Spleen (tissue), 11 donors: ENCODE data around the gene NYNRIN. TPM values are rescaled to one million over a fixed set of nuclear protein-coding genes. Genes with fewer than 3 reads are reported as not detected.

Experiments used
- DNase-seq: peaks from one replicate; pipeline ENCODE4 v3.0.0-alpha.2; 2020
- H3K27ac ChIP-seq, 8 donors: fragments of 200-600 bp; sonication (generic) in 7 of 8; 1 replicate in 4 of 8; 2 replicates in 4 of 8; pipeline versions ENCODE4 v1.5.0 to v1.8.0; 2016 to 2021; ENCODE audit warnings: inconsistent platforms in 4 of 8, mild to moderate bottlenecking in 4 of 8, moderate library complexity in 1 of 8
- H3K27me3 ChIP-seq, 7 donors: fragments of 200-600 bp; sonication (generic) in 6 of 7; replicated peaks in 1 of 7; 1 replicate in 4 of 7; 2 replicates in 3 of 7; pipeline versions ENCODE4 v1.5.0 to v1.8.0; 2016 to 2021; ENCODE audit warnings: inconsistent platforms in 3 of 7, mild to moderate bottlenecking in 1 of 7
- H3K36me3 ChIP-seq, 6 donors: fragments of 200-600 bp; sonication (generic) in 5 of 6; 1 replicate in 4 of 6; 2 replicates in 2 of 6; pipeline versions ENCODE4 v1.5.0 to v1.8.0; 2016 to 2021; ENCODE audit warnings: inconsistent platforms in 2 of 6
- H3K4me1 ChIP-seq, 6 donors: fragments of 200-600 bp; sonication (generic) in 5 of 6; 1 replicate in 3 of 6; 2 replicates in 3 of 6; pipeline versions ENCODE4 v1.5.0 to v1.8.0; 2016 to 2021; ENCODE audit warnings: inconsistent platforms in 3 of 6
- H3K4me3 ChIP-seq, 8 donors: fragments of 200-600 bp; sonication (generic) in 7 of 8; 1 replicate in 4 of 8; 2 replicates in 4 of 8; pipeline versions ENCODE4 v1.5.0 to v1.8.0; 2016 to 2021; ENCODE audit warnings: inconsistent platforms in 4 of 8, mild to moderate bottlenecking in 4 of 8, moderate library complexity in 2 of 8
- H3K9me3 ChIP-seq, 8 donors: fragments of 200-600 bp; sonication (generic) in 7 of 8; 1 replicate in 4 of 8; 2 replicates in 4 of 8; pipeline versions ENCODE4 v1.5.0 to v1.8.0; 2016 to 2021; ENCODE audit warnings: inconsistent platforms in 4 of 8
- POLR2A ChIP-seq, 3 donors: fragments of 450-650 bp; IDR thresholded peaks; one replicate each; pipeline ENCODE4 v1.5.1; 2017; ENCODE audit warnings: antibody characterized with exemption in 3 of 3, mild to moderate bottlenecking in 1 of 3
- POLR2AphosphoS5 ChIP-seq, 3 donors: sonication (generic); formaldehyde crosslinking; IDR thresholded peaks; one replicate each; pipeline ENCODE4 v1.5.1; 2017; ENCODE audit warnings: antibody characterized with exemption in 3 of 3
- WGBS, 5 donors: extraction: QIAGEN DNeasy Blood & Tissue Kit in 3 of 5; methylation state at CpG; one replicate each; pipeline versions ENCODE4 v1.1.5 to v1.1.7; 2013 to 2018; 5-methylcytosine and 5-hydroxymethylcytosine counted together
- intact Hi-C: fragments of 100-400 bp; cut with DNase I; formaldehyde crosslinking; loops from one replicate; pipeline ENCODE4 v1.15.0; 2023; ENCODE audit warnings: low total_unique reads
- polyA plus RNA-seq, 3 donors: library from polyadenylated mRNA; stranded (reverse); fragments of 200-250 nt; gene quantifications; one replicate each; pipeline ENCODE4 v1.2.1, GENCODE V29; 2013
- total RNA-seq, 7 donors: library from RNA; depleted of rRNA in 3 of 7; stranded (reverse); fragments of >200 nt in 3 of 7; fragmentation: NEBNext Ultra II Directional in 4 of 7; extraction: Animal tissue kit (Norgen Biotek cat#: 25700) in 4 of 7; gene quantifications; one replicate each; pipeline versions ENCODE4 v1.1.0 to v1.2.1, GENCODE V29; 2016 to 2021
- TF ChIP-seq, protein P1 (sequence below), 11 experiments: fragments of 200-600 bp in 7 of 11; fragments of 450-650 bp in 4 of 11; sonication (generic) in 4 of 11; IDR thresholded peaks in 8 of 11; conservative IDR thresholded peaks in 3 of 11; 1 replicate in 7 of 11; 2 replicates in 4 of 11; pipeline versions ENCODE4 v1.4.0 to v1.8.0; 2016 to 2021; ENCODE audit warnings: antibody characterized with exemption in 11 of 11, inconsistent platforms in 4 of 11, mild to moderate bottlenecking in 1 of 11
- donor health status: healthy with polysubstance abuse.
- donor health status: DM: no; HTN: no; CAD: no; lungs with moderate emphysema.
- donor health status: DM: no; HTN: no; CAD: no.
- donor health status: Bipolar disorder and iron deficiency.
- donor health status: healthy.
- donor health status: DM: no; HTN: no; CAD: no.
- donor health status: DM: yes; HTN: yes; CAD: no.

Gene NYNRIN
- total and polyA plus RNA-seq, 10 donors, result 0.87 to 18.0 (median 10.5) TPM

DNA sequence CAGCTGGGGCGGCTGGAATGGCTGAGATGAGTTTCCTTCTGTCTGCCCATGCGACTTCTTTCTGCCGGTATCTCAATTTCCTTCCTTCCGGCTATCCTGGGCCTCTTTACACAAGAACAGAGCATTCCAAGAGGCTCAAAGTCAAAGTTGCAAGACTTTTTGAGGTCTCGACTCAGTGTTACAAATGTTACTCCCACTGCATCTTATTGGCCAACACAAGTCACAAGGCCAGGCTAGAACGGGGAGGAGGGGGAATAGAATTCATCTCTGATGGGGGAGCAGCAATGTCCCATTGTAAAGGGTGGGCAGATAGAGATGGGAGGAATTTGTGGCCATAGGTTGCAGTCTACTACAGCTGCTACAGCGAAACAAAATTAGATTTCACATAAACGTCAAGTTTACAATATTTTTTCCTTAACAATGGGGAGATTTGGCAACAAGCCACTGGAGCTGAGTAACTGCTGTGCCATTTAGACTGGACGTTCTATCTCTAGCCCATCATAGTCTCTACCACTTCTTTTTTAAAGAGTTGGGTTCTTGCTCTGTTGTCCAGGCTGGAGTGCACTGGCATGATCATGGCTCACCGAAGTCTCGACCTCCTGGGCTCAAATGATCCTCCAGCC lies 9.5 kb upstream of the NYNRIN start:
- no peaks in the 10 kb centered on the region for H3K4me1 ChIP-seq
- peaks cover 0 to 9% (median 0%) of the 10 kb centered on the region in 7 donors for H3K27me3 ChIP-seq
- DNase-seq, result peak; percentile 16
- H3K4me3 ChIP-seq, result no peak overlapping the region
- intact Hi-C loops, result no loop called here
- no peaks in the 10 kb centered on the region for H3K9me3 ChIP-seq
- WGBS, 5 donors, result 52 to 68% (median 58%) methylated on average over 11 of the region's 11 CpGs
- H3K27ac ChIP-seq, result peak overlapping the region in 1 of 8 donors; percentile 22
- TF ChIP-seq POLR2A (IDR thresholded peaks at IDR 0.05) (no peak), POLR2AphosphoS5 (IDR thresholded peaks at IDR 0.05) (no peak)
- TF ChIP-seq, protein P1, sequence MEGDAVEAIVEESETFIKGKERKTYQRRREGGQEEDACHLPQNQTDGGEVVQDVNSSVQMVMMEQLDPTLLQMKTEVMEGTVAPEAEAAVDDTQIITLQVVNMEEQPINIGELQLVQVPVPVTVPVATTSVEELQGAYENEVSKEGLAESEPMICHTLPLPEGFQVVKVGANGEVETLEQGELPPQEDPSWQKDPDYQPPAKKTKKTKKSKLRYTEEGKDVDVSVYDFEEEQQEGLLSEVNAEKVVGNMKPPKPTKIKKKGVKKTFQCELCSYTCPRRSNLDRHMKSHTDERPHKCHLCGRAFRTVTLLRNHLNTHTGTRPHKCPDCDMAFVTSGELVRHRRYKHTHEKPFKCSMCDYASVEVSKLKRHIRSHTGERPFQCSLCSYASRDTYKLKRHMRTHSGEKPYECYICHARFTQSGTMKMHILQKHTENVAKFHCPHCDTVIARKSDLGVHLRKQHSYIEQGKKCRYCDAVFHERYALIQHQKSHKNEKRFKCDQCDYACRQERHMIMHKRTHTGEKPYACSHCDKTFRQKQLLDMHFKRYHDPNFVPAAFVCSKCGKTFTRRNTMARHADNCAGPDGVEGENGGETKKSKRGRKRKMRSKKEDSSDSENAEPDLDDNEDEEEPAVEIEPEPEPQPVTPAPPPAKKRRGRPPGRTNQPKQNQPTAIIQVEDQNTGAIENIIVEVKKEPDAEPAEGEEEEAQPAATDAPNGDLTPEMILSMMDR (IDR thresholded peaks at IDR 0.05 in 8 of 11, conservative IDR thresholded peaks at IDR 0.05 in 3 of 11), result no peak
- no peaks in the 10 kb centered on the region for H3K36me3 ChIP-seq

GRCh38 chr14:24390701-24391468 lies 7.9 kb upstream of the NYNRIN start:
- Histone ChIP-seq H3K9me3 (no peaks in the 10 kb centered on the region), H3K4me3 (no peak overlapping the region), H3K36me3 (no peaks in the 10 kb centered on the region), H3K27me3 (peaks cover 0 to 9% (median 0%) of the 10 kb centered on the region in 7 donors), H3K4me1 (no peaks in the 10 kb centered on the region), H3K27ac (no peak overlapping the region)
- TF ChIP-seq POLR2AphosphoS5 (IDR thresholded peaks at IDR 0.05) (no peak), POLR2A (IDR thresholded peaks at IDR 0.05) (no peak)
- TF ChIP-seq, protein P1 (IDR thresholded peaks at IDR 0.05 in 8 of 11, conservative IDR thresholded peaks at IDR 0.05 in 3 of 11), result no peak
- DNase-seq, result no peak
- WGBS, 5 donors, result 32 to 51% (median 47%) methylated on average over 6 of the region's 6 CpGs
- intact Hi-C loops, result no loop called here

DNA sequence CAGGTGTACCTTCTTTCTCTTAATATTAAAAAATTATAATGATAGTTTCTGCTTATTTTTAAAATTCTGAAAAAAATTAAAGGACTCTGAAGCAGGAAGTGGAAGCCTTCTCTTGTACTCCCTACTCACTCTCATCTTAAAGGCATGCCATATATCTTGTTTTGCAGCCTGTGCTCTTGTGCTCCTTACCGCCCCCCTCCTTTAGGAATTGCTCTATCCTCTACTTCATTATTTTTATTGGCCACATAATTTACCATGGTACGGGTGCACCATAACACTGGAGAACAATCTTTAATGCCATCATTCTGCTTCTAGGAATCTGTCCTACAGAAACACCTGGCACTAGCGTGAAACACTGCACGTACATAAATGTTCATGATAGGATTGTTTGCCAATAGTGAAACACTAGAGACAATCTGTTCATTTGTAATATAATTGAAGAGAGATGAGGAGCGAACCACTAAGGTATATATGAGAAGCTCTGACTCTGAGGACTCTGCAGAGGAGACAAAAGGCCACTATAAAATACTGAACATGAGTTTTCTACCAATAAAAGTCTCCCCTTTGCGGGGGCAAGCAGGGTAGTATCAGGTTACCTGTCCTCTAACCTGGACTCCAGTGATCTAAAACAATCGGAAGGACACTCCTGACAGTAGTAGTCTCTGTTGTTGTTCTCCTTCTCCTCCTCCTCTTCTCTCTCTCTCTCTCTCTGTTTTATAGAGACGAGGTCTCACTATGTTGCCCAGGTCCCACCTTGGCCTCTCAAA lies 6.3 kb upstream of the NYNRIN start:
- intact Hi-C loops, result no loop called here
- Histone ChIP-seq H3K9me3 (no peaks in the 10 kb centered on the region), H3K27ac (no peak overlapping the region), H3K4me1 (no peaks in the 10 kb centered on the region), H3K36me3 (no peaks in the 10 kb centered on the region), H3K4me3 (no peak overlapping the region), H3K27me3 (peaks cover 0 to 9% (median 0%) of the 10 kb centered on the region in 7 donors)
- TF ChIP-seq POLR2AphosphoS5 (IDR thresholded peaks at IDR 0.05), result no peak
- TF ChIP-seq POLR2A (IDR thresholded peaks at IDR 0.05), result no peak
- TF ChIP-seq, protein P1 (IDR thresholded peaks at IDR 0.05 in 8 of 11, conservative IDR thresholded peaks at IDR 0.05 in 3 of 11), result no peak
- no peak for DNase-seq
- 75 to 88% (median 77%) methylated on average over 8 of the region's 8 CpGs for WGBS, 5 donors
